ENCODE results near the gene TJP2.
"Not testable (repeated sequence)": the region's sequence is repeated elsewhere in the genome, so short reads cannot be mapped to it uniquely, and the experiment has no call there.

The TJP2 gene

DNA sequence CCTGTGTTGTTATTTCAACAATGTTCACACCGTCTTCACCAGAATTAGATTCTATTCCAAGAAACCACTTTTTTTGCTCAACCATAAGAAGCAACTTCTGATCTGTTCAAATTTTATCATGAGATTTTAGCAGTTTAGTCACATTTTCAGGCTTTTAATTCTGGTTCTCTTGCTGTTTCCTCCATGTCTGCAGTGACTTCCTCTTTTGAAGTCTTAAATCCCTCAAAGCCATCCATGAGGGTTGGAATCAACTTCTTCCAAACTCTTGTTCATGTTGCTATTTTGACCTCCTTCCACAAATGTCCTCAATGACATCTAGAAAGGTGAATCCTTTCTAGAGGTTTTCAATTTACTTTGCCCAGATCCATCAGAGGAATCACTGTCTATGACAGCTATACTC, 125.2 kb downstream of the TJP2 start:
- H3K27ac ChIP-seq (ENCODE audit: insufficient read depth, low read depth, low read length, poor library complexity, severe bottlenecking) = no peak overlapping the region
- H3K4me3 ChIP-seq (ENCODE audit: insufficient read depth, low read depth, low read length) = no peak overlapping the region
- H3K4me1 ChIP-seq (ENCODE audit: control insufficient read depth, insufficient read depth, low read length) = peaks cover 3% of the 10 kb centered on the region
- no peaks in the 10 kb centered on the region for H3K27me3 ChIP-seq (ENCODE audit: control insufficient read depth, insufficient read depth, low read length, poor library complexity, severe bottlenecking)
- no peaks in the 10 kb centered on the region for H3K36me3 ChIP-seq (ENCODE audit: control insufficient read depth, insufficient read depth, low read length)
- WGBS, 2 experiments = 84 to 95% methylated on average over 1 of the region's 1 CpG
- H3K9me3 ChIP-seq (ENCODE audit: control insufficient read depth, low read length) = no peaks in the 10 kb centered on the region

DNA sequence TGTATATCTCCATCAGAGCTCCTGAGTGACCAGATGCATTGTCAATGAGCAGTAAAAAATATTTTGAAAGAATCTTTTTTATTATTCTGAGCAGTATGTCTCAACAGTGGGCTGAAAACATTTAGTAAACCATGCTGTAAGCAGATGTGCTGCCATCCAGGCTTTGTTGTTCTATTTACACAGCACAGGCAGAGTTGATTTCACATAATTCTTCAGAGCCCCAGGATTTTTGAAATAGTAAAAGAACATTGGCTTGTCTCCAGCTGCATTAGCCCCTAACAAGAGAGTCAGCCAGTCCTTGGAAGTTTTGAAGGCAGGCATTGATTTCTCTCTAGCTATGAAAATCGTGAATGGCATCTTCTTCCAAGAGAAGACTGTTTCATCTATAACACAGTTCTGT, 125.7 kb downstream of the TJP2 start:
- Histone ChIP-seq H3K36me3 (ENCODE audit: control insufficient read depth, insufficient read depth, low read length) (no peaks in the 10 kb centered on the region), H3K4me3 (ENCODE audit: insufficient read depth, low read depth, low read length) (no peak overlapping the region), H3K27ac (ENCODE audit: insufficient read depth, low read depth, low read length, poor library complexity, severe bottlenecking) (no peak overlapping the region), H3K4me1 (ENCODE audit: control insufficient read depth, insufficient read depth, low read length) (peaks cover 3% of the 10 kb centered on the region), H3K9me3 (ENCODE audit: control insufficient read depth, low read length) (no peaks in the 10 kb centered on the region), H3K27me3 (ENCODE audit: control insufficient read depth, insufficient read depth, low read length, poor library complexity, severe bottlenecking) (no peaks in the 10 kb centered on the region)
- 85 to 88% methylated on average over 1 of the region's 1 CpG for WGBS, 2 experiments

DNA sequence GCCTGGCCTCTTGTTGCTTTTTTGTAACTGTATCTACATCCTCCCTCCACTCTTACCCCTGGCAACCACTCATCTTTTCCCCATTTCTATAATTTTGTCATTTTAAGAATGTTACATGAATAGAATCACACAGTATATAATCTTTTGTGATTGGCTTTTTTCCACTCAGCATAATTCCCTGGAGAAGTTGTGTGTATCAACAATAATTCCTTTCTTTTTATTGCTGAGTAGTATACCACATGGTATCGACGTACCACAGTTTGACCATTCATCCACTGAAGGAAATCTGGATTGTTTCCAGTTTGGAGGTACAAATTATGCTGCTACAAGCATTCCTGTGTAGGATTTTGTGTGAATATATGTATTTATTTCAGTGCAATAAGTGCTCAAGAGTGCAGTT, 129.3 kb downstream of the TJP2 start:
- H3K4me3 ChIP-seq (ENCODE audit: insufficient read depth, low read depth, low read length) = no peak overlapping the region
- peaks cover 9% of the 10 kb centered on the region for H3K4me1 ChIP-seq (ENCODE audit: control insufficient read depth, insufficient read depth, low read length)
- H3K9me3 ChIP-seq (ENCODE audit: control insufficient read depth, low read length) = no peaks in the 10 kb centered on the region
- H3K36me3 ChIP-seq (ENCODE audit: control insufficient read depth, insufficient read depth, low read length) = no peaks in the 10 kb centered on the region
- 97 to 100% methylated on average over 2 of the region's 2 CpGs for WGBS, 2 experiments
- no peak overlapping the region for H3K27ac ChIP-seq (ENCODE audit: insufficient read depth, low read depth, low read length, poor library complexity, severe bottlenecking)
- H3K27me3 ChIP-seq (ENCODE audit: control insufficient read depth, insufficient read depth, low read length, poor library complexity, severe bottlenecking) = no peaks in the 10 kb centered on the region

DNA sequence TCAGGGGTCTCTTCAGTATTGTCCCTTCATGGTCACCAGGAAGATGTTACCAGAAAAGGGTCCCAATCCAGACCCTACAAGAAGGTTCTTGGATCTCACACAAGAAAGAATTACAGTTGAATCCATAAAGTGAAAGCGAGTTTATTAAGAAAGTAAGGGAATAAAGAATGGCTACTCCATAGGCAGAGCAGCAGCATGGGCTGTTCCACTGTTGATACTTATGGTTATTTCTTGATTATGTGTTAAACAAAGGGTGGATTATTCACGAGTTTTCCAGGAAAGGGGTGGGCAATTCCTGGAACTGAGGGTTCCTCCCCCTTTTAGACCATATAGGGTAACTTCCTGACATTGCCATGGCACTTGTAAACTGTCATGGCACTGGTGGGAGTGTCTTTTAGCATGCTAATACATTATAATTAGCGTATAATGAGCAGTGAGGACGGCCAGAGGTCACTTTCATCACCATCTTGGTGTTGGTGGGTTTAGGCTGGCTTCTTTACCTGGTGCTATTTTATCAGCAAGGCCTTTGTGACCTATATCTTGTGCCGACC, 132.9 kb downstream of the TJP2 start:
- H3K4me1 ChIP-seq (ENCODE audit: control insufficient read depth, insufficient read depth, low read length) = peaks cover 12% of the 10 kb centered on the region
- H3K27ac ChIP-seq (ENCODE audit: insufficient read depth, low read depth, low read length, poor library complexity, severe bottlenecking) = not testable (repeated sequence)
- WGBS, 2 experiments = 89 to 92% methylated on average over 5 of the region's 5 CpGs

DNA sequence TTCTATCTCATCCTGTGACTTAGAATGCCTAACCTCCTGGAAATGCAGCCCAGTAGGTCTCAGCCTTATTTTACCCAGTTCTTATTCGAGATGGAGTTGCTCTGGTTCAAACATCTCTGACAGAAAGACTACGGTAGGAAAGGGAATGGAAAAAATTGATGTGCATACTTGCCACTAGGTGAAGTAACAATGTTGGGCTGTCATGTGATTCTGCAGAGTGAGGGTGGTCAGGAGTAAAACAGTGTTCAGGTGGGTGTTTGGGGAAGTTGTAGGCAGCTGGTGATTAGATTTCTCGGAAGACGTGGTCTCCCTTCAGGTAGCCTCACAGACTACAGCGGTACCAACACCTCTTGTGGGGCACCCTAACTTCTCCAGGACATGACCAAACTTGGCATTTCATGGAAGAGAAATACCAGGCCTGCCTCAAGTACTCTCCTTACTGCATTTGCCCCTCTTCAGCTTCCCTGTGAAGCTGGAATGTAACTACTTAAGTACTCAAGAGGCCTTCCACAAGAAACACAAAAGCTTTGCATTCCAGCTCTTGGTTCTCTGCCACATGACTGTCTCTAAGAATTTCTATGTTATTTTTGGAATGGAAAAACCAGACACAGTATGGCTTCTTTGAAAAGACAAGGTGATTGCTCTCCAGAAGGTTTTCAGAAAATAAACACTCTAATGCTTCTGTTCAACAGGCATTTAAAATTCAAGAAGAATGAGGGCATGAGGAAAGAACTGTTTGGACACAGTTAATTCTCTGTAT, 133.5 kb downstream of the TJP2 start:
- Histone ChIP-seq H3K27ac (ENCODE audit: insufficient read depth, low read depth, low read length, poor library complexity, severe bottlenecking) (peak overlapping the region; percentile 58), H3K4me1 (ENCODE audit: control insufficient read depth, insufficient read depth, low read length) (peaks cover 12% of the 10 kb centered on the region)
- 79 to 81% methylated on average over 5 of the region's 5 CpGs for WGBS, 2 experiments

More for the DNA sequence above, 132.9 kb downstream of the TJP2 start:
- H3K36me3 ChIP-seq (ENCODE audit: control insufficient read depth, insufficient read depth, low read length); H3K4me3 ChIP-seq (ENCODE audit: insufficient read depth, low read depth, low read length); H3K27me3 ChIP-seq (ENCODE audit: control insufficient read depth, insufficient read depth, low read length, poor library complexity, severe bottlenecking); H3K9me3 ChIP-seq (ENCODE audit: control insufficient read depth, low read length): not testable (repeated sequence)

DNA sequence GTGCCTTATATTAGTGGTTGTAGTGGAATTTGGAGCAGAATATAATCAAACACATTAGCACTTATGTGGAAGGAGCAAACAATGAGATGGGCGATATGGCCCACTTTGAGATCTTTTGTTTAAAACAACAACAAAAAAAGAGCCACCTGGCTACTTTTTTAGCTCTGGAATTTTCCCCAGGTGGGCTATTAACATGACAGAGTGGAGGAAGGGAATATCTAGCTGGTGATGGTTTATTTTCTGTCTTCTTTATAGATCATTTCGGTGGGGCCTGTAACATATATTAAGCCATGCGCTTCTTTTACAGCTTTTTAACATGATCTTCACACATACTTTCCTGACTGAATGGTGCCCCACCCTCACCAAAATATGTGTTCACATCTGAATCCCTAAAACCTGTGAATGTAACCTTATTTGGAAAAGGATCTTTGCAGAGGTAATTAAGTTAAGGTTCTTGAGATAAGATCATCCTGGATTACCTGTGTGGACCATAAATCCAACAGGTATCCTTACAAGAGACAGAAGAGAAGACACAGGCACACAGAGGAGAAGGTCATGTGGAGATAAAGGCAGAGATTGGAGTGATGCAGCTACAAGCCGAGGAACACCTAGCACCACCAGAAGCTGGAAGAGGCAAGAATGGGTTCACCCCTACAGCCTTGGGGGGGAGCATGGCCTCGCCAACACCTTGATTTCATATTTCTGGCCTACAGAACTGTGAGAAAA, 134.3 kb downstream of the TJP2 start:
- Histone ChIP-seq H3K36me3 (ENCODE audit: control insufficient read depth, insufficient read depth, low read length) (no peaks in the 10 kb centered on the region), H3K27ac (ENCODE audit: insufficient read depth, low read depth, low read length, poor library complexity, severe bottlenecking) (peak overlapping the region; percentile 58), H3K4me1 (ENCODE audit: control insufficient read depth, insufficient read depth, low read length) (peaks cover 12% of the 10 kb centered on the region), H3K27me3 (ENCODE audit: control insufficient read depth, insufficient read depth, low read length, poor library complexity, severe bottlenecking) (no peaks in the 10 kb centered on the region), H3K4me3 (ENCODE audit: insufficient read depth, low read depth, low read length) (no peak overlapping the region), H3K9me3 (ENCODE audit: control insufficient read depth, low read length) (peaks cover 4% of the 10 kb centered on the region)
- WGBS, 2 experiments = 60 to 72% methylated on average over 5 of the region's 5 CpGs

More for the DNA sequence above, 133.5 kb downstream of the TJP2 start:
- H3K36me3 ChIP-seq (ENCODE audit: control insufficient read depth, insufficient read depth, low read length) = no peaks in the 10 kb centered on the region
- peaks cover 3% of the 10 kb centered on the region for H3K9me3 ChIP-seq (ENCODE audit: control insufficient read depth, low read length)
- H3K4me3 ChIP-seq (ENCODE audit: insufficient read depth, low read depth, low read length) = no peak overlapping the region
- H3K27me3 ChIP-seq (ENCODE audit: control insufficient read depth, insufficient read depth, low read length, poor library complexity, severe bottlenecking) = no peaks in the 10 kb centered on the region

DNA sequence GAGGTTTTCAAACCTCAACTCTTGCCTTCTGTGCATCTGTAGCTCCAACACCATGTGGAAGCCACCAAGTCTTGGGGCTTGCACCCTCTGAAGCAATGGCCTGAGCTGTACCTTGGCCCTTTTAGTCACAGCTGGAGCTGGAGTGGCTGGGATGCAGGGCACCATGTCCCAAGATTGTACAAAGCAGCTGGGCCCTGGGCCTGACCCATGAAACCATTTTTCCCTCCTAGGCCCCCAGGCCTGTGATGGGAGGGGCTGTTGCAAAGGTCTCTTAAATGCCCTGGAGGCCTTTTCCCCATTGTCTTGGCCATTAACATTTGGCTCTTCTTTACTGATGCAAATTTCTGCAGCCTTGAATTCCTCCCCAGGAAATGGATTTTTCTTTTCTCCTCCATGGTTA, 139.1 kb downstream of the TJP2 start:
- H3K4me1 ChIP-seq (ENCODE audit: control insufficient read depth, insufficient read depth, low read length) = peaks cover 5% of the 10 kb centered on the region
- H3K9me3 ChIP-seq (ENCODE audit: control insufficient read depth, low read length) = peaks cover 4% of the 10 kb centered on the region
- no peak overlapping the region for H3K4me3 ChIP-seq (ENCODE audit: insufficient read depth, low read depth, low read length)
- no peaks in the 10 kb centered on the region for H3K36me3 ChIP-seq (ENCODE audit: control insufficient read depth, insufficient read depth, low read length)
- no peak overlapping the region for H3K27ac ChIP-seq (ENCODE audit: insufficient read depth, low read depth, low read length, poor library complexity, severe bottlenecking)
- no peaks in the 10 kb centered on the region for H3K27me3 ChIP-seq (ENCODE audit: control insufficient read depth, insufficient read depth, low read length, poor library complexity, severe bottlenecking)

DNA sequence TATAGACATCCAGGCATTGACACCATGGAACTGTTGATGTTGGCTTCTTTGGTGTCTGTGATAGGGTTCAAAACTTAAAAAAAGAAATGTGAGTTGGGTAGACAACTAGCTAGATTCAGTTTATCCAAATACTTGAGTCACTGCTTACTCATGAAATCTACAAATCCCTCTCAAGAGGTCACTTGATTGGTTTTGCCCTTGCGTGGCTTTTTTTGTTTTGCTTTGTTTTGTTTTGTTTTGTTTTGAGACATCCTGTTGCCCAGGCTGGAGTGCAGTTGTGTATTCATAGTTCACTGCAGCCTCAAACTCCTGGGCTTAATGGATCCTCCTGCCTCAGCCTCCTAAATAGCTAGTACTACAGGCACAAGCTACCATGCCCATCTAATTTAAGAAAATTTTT, 140.5 kb downstream of the TJP2 start:
- Histone ChIP-seq H3K27ac (ENCODE audit: insufficient read depth, low read depth, low read length, poor library complexity, severe bottlenecking) (no peak overlapping the region), H3K9me3 (ENCODE audit: control insufficient read depth, low read length) (peaks cover 4% of the 10 kb centered on the region), H3K4me1 (ENCODE audit: control insufficient read depth, insufficient read depth, low read length) (peaks cover 4% of the 10 kb centered on the region), H3K4me3 (ENCODE audit: insufficient read depth, low read depth, low read length) (no peak overlapping the region), H3K27me3 (ENCODE audit: control insufficient read depth, insufficient read depth, low read length, poor library complexity, severe bottlenecking) (no peaks in the 10 kb centered on the region), H3K36me3 (ENCODE audit: control insufficient read depth, insufficient read depth, low read length) (no peaks in the 10 kb centered on the region)
- WGBS, 2 experiments = 100% methylated on average over 1 of the region's 1 CpG; no CpG with 5 or more reads in 1 of the 2 experiments

DNA sequence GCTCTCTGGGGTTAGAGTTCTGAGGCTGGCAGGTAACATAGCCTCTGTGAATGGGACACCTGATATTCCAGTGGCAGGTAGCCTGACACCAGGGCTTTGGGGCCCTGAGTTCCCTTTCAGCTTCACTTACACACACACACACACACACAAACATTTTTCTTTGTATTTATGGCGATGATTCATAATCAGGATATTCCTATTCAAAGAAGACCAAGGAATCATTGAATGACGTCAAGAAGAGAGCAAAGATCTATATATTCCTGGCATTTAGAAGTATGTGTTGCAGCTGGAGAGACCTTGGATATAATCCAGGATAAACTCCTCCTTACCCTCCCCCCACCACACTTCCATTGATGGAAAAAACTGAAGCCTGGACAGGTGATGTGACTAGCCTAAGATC, 143.0 kb downstream of the TJP2 start:
- 90% methylated on average over 2 of the region's 2 CpGs; no CpG with 5 or more reads in 1 of the 2 experiments for WGBS, 2 experiments
- H3K36me3 ChIP-seq (ENCODE audit: control insufficient read depth, insufficient read depth, low read length) = no peaks in the 10 kb centered on the region
- no peak overlapping the region for H3K27ac ChIP-seq (ENCODE audit: insufficient read depth, low read depth, low read length, poor library complexity, severe bottlenecking)
- H3K4me3 ChIP-seq (ENCODE audit: insufficient read depth, low read depth, low read length) = no peak overlapping the region
- H3K9me3 ChIP-seq (ENCODE audit: control insufficient read depth, low read length) = peaks cover 4% of the 10 kb centered on the region
- peaks cover 4% of the 10 kb centered on the region for H3K4me1 ChIP-seq (ENCODE audit: control insufficient read depth, insufficient read depth, low read length)
- H3K27me3 ChIP-seq (ENCODE audit: control insufficient read depth, insufficient read depth, low read length, poor library complexity, severe bottlenecking) = peaks cover 4% of the 10 kb centered on the region

DNA sequence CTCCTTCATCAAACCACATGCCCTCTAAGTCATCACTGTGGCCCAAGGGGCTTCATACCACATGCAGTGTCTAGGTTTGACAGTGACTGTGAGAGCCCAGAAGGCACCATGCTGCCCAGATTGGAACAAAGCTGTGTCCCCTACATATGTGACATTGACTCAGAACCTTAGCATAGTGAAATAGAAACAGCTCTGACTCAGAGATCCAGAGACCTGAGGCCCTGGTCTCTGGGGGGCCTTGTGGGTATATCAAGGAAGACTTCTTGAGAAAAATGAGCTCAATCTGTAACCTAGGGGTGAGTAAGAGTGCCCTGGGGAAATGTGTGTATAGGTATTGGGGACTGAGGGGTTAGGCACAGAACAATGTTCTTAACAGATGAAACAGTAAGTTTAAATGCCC, 143.8 kb downstream of the TJP2 start:
- Histone ChIP-seq H3K9me3 (ENCODE audit: control insufficient read depth, low read length) (no peaks in the 10 kb centered on the region), H3K36me3 (ENCODE audit: control insufficient read depth, insufficient read depth, low read length) (no peaks in the 10 kb centered on the region), H3K4me1 (ENCODE audit: control insufficient read depth, insufficient read depth, low read length) (peaks cover 4% of the 10 kb centered on the region), H3K27me3 (ENCODE audit: control insufficient read depth, insufficient read depth, low read length, poor library complexity, severe bottlenecking) (peaks cover 12% of the 10 kb centered on the region), H3K27ac (ENCODE audit: insufficient read depth, low read depth, low read length, poor library complexity, severe bottlenecking) (no peak overlapping the region), H3K4me3 (ENCODE audit: insufficient read depth, low read depth, low read length) (no peak overlapping the region)
